GM21367 (cell line): Measurements from ENCODE around the gene KRTAP5-4.
"Not testable (repeated sequence)": the region's sequence is repeated elsewhere in the genome, so short reads cannot be mapped to it uniquely, and the experiment has no call there.

Experiments used
- ATAC-seq: cut with Tn5 transposase; IDR thresholded peaks from one replicate; pipeline ENCODE4 v1.9.1; 2021; ENCODE audit not compliant: unreplicated experiment

KRTAP5-4 gene

GRCh38 chr11:1604181-1604580, 17.8 kb downstream of the KRTAP5-4 start:
- no peak for ATAC-seq

GRCh38 chr11:1603629-1604028, 18.3 kb downstream of the KRTAP5-4 start:
- no peak for ATAC-seq

- ATAC-seq = not testable (repeated sequence)
These were observed 20.3 kb downstream of the KRTAP5-4 start for GRCh38 chr11:1601663-1602062.

GRCh38 chr11:1600626-1601025, 21.3 kb downstream of the KRTAP5-4 start:
- no peak for ATAC-seq

- no peak for ATAC-seq
These were observed 23.1 kb downstream of the KRTAP5-4 start for GRCh38 chr11:1598816-1599215.

- ATAC-seq = not testable (repeated sequence)
These were observed 23.5 kb downstream of the KRTAP5-4 start for GRCh38 chr11:1598406-1598805.

- no peak for ATAC-seq
These were observed 24.0 kb downstream of the KRTAP5-4 start, which contains the start of gene KRTAP5-2 for GRCh38 chr11:1597994-1598380. TSS of gene KRTAP5-2 (minus strand) at chr11:1598294. CDS start at chr11:1598250, 44 bp downstream.

- ATAC-seq = no peak
These were observed 24.5 kb downstream of the KRTAP5-4 start for GRCh38 chr11:1597331-1597993.

- ATAC-seq = not testable (repeated sequence)
These were observed 25.3 kb downstream of the KRTAP5-4 start for GRCh38 chr11:1596576-1597121.

- not testable (repeated sequence) for ATAC-seq
These were observed 25.9 kb downstream of the KRTAP5-4 start for GRCh38 chr11:1595994-1596575.

GRCh38 chr11:1592628-1593027, 29.3 kb downstream of the KRTAP5-4 start:
- ATAC-seq = no peak

- ATAC-seq = no peak
These were observed 31.9 kb downstream of the KRTAP5-4 start for GRCh38 chr11:1589996-1590395.

GRCh38 chr11:1589191-1589963, 32.6 kb downstream of the KRTAP5-4 start:
- ATAC-seq = not testable (repeated sequence)

GRCh38 chr11:1586699-1587098, 35.2 kb downstream of the KRTAP5-4 start:
- no peak for ATAC-seq

- ATAC-seq = not testable (repeated sequence)
These were observed 37.1 kb downstream of the KRTAP5-4 start, which contains the start of gene KRTAP5-1 for GRCh38 chr11:1584661-1585370. TSS of gene KRTAP5-1 (minus strand) at chr11:1585283. CDS start at chr11:1585249, 34 bp downstream.

- ATAC-seq = not testable (repeated sequence)
These were observed 39.0 kb downstream of the KRTAP5-4 start for GRCh38 chr11:1582909-1583308.

- no peak for ATAC-seq
These were observed 40.0 kb downstream of the KRTAP5-4 start for GRCh38 chr11:1581976-1582375.

- no peak for ATAC-seq
These were observed 45.1 kb downstream of the KRTAP5-4 start for GRCh38 chr11:1576825-1577224.

GRCh38 chr11:1575756-1576155, 46.2 kb downstream of the KRTAP5-4 start:
- ATAC-seq = not testable (repeated sequence)

GRCh38 chr11:1574933-1575242, 47.0 kb downstream of the KRTAP5-4 start:
- no peak for ATAC-seq
